SW480 (cell line): ENCODE results near the gene ZNF200.
"Not testable (repeated sequence)": the region's sequence is repeated elsewhere in the genome, so short reads cannot be mapped to it uniquely, and the experiment has no call there.

Source experiments
- DNase-seq: peaks from one replicate; pipeline ENCODE4 v3.0.0-alpha.2; 2016; ENCODE audit warnings: low spot score

The ZNF200 gene

DNA sequence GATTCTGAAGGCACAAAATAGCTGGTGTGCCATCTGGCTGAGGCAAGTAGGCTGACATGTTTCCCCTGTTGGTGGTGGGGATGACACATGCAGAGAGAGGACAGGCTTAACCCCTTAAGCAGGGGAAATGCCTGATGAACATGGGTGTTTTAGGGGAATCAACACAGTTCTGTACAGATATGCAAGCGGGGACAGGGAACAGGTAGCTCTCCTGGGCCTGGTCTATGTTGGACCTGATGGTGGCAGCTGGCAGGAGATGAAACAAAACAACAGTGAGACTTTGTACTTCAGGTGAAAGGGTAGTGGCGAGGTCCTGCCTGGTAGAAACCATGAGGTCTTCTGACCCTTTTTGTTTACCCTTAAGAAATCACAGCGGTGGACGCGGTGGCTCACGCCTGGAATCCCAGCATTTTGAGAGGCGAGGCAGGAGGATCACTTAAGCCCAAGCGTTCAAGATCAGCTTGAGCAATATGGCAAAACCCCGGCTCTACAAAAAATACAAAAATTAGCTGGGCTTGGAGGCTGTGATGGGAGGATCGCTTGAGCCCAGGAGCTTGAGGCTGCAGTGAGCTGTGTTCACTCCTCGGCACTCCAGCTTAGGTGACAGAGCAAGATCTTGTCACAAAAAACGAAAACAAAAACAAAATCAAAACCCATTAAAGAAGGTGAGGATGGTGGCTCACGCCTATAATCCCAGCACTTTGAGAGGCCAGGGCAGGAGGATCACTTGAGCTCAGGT is 36.5 kb downstream of the ZNF200 start:
- DNase-seq: peak; percentile 32

DNA sequence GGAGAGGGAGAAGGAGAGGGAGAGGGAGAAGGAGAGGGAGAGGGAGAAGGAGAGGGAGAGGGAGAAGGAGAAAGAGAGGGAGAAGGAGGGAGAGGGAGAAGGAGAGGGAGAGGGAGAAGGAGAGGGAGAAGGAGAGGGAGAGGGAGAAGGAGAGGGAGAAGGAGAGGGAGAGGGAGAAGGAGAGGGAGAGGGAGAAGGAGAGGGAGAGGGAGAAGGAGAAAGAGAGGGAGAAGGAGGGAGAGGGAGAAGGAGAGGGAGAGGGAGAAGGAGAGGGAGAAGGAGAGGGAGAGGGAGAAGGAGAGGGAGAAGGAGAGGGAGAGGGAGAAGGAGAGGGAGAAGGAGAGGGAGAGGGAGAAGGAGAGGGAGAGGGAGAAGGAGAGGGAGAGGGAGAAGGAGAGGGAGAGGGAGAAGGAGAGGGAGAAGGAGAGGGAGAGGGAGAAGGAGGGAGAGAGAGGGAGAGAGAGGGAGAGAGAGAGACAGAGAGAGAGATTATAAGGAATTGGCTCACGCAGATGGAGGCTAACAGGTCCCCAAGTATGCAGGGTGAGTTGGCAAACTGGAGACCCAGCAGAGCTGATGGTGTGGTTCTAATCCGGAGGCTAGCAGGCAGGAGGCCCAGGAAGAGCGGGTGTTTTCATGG is 37.1 kb downstream of the ZNF200 start:
- DNase-seq: not testable (repeated sequence)

DNA sequence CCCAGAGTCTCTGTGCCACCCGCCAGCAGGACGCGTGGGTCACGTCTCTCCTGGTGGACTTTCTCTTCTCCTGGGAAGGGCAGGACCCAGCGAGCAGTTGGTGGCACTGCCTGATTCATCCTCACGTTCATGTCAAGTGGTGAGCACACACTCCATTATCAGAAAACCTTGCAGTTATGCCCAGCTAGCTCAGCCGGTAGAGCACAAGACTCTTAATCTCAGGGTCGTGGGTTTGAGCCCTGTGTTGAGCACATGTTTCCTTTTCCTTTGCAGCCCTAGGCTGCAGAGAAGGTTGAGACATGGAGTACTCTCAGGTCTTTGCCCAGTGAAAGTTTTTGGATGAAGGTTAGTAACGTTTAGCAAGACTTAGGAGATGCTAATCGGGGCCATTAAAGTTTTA is 39.0 kb downstream of the ZNF200 start:
- no peak for DNase-seq

DNA sequence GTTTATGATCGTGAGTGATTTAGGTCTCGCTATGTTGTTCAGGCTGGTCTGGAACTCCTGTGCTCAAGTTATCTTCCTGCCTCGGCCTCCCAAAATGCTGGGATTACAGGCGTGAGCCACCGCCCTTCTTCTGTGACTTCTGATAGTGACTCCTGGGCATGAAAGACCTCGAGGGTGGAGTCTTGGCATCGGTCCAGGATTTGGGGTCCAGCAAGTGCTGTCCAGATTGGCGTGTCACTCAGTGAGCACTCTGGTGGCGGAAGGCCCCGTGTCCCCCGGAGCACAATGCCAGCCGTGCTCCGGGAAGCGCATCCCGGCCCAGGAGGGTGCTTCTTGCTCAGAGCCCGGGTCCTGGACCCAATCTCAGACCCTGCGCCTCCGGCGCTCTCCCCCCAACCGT is 40.2 kb downstream of the ZNF200 start:
- no peak for DNase-seq

DNA sequence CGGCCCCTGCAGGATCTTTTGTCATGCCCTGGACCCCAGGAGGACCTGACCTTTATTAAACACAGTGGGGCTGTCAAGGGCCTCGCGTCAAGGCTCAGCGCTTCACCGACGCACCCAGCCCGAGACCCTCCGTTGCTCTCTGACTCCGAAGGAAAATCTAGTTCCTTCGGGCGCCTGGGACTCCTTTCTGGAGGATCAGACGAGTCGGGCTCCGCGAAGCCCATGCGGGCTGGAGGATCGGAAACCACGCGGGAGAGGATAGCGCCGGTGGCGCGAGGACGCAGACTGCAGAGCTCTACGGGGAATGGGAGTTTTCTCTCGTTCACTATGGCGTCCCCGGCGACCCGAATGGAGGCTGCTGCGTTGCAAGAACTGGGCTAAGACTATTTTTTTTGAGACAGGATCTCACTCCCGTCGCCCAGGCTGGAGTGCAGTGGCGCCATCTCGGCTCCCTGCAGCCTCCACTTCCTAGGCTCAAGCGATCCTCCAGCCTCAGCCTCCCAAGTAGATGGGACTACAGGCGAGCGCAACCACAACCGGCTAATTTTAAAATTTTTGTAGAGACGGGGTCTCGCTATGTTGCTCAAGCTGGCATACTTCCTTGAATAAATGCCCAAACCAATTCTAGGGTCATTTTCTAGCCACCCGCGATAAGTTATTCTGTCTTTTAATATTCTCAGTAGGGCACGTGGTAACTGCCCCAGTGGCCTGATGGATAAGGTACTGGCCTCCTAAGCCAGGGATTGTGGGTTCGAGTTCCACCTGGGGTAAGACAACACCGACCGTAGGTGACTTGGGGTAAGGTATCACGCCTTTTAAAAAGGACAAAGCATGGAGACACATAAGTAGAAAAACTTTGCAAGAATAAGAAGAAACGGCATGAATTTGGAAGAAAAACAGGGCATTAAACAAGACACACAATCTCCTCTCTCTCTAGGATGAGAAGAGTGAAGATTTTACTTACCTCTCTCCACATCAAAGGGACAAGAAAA is 41.4 kb downstream of the ZNF200 start:
- DNase-seq: no peak

DNA sequence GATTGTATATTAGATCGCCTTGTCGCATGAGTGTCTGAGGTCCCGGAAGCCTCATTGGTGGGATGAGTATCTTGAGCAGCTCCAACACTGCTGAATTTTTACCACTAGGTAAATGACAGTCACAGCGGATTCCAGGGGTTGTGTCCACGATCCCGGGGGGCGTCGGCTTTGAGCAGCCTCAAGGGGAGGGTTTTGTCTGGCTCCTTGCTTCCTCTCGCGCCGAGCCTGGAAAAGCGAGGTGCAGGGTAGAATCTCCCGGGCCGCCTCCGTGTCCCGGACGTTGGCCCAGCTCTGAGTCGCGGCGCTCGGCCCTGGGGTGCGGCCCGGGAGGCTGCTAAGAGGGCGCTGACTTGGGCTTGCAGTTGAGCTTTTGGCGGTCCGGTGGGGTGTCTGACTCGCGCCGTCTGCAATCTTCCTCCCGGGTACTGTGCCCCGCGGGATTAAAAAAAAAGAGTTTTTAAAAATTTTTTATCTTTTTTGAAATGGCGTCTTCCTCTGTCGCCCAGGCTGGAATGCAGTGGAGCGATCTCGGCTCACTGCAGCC is 42.4 kb downstream of the ZNF200 start:
- no peak for DNase-seq

DNA sequence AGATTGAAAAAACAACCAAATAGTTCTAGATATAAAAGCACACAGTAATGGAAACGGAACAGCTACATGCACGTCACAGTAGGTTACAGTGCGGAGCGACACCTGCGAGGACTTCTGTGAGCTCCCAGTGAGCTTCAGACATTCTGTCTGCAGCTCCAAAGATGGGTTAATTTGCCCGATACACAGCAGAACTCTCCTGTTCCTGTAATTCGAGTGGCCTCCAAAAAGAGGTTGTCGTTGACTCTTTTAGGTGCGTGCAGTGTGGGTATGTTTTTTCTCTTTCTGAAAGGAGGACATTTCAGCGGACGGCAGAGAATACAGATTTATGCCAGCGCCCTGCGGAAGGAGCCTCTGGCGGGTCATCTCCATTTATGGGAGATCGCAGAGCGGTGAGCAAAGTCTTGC is 44.0 kb downstream of the ZNF200 start:
- peak; percentile 62 for DNase-seq

DNA sequence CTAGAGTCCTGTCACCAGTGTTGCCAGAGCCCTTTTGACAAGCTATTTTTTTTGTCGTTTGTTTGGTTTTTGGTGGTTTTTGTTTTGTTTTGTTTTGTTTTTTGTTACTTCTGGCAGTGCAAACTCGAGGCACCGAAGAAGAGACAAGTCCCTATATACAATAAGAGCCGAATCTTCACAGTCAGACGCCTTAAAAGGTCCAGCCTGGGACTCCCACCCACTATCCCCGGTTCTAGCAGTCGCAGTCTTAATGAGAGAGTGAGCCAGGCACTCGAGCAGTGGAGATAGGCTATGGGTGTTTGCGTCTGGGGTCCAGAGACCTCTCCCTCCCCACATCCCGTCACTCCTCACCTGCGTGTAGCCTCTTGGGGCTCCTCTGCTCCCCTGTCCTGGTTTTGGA is 45.1 kb downstream of the ZNF200 start:
- DNase-seq: no peak

DNA sequence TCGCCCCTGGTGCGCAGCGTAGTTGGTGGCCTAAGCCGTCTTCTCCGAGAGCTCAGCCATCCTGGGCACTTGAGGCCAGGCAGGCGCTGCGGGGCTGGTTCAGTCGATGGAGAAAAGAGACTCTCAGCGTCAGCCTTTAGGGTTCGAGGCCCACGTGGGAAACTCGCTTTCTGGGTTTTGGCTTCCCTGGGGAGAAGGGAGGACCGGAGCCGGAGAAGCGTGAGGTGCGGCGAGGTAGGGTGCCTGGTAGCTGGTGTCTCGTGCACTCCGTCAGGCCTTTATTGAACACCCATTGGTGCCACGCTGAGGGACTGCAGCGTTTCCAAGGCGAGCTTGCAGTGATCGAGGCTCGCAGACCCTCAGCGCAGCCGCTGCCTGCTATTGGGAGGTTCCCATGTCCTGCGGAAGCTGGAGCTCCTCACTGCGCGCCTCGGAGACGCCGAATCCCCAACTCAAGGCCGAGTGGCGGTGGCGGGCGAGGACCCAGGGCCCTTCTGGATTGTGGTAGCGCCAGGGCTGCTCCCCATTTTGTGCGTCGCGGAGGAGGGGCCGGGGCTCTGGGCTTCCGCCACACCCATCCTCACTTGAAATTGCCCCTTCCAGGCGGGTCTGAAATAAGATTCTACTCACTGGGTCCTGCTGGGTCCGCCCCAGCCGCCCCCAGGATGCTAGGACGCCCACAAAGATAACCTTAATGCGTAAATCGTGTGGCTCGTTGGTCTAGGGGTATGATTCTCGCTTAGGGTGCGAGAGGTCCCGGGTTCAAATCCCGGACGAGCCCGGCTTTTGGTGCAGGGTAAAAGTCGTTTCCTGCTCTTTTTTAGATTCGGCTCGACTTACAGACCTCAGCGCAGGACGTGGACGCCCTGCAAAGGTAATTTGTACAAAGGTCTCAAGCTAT is 45.8 kb downstream of the ZNF200 start:
- DNase-seq: no peak

DNA sequence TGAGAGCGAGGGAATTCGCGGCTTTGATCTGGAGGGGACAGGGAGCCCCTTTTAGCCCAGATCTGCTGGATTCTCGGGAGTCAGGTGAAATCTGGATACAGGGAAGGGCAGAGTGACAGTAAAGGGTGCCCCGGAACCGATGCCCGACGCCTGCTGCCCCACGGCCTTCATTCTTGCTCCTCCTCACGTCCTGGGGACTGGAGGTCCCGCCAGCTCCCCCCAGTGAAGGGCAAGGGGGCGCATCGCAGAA is 46.4 kb downstream of the ZNF200 start:
- no peak for DNase-seq

DNA sequence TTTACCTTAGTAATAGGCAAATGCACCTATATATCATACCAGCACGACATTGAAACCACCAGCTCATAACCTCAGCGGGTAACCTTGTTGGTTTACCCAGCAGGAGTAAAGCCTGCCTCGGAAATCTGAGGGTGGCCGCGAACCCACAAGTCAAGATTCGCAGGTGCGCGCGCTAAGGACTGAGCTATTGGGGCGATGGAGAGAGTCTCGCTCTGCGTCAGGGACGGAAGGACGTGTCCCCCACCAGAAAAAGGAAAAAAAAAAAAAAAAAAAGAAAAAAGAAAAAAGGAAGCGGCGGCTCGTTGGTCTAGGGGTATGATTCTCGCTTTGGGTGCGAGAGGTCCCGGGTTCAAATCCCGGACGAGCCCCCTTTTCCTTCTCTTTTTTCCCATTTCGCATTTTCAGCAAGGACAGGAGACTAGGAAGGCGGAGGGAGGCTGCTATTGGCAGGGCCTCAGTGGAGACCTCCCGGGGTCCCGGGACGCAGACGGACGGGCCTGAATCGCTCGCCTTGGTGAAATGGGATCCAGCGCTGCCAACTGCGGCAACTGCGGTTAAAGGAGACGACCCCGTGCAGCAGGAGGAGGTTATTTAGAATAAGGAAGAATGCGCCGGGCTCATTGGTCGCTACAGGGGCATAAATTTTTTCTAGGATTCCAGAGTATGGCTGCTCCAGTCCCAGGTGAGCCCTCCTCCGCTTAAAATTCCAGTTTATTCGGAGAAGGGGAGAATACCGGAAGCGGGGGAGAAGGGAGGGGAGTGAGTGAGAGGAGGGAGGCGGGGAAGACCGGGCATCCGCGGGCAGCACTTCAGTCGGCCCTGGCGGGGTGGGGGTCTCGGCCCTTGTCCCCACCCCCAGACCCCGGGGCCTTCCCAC is 46.9 kb downstream of the ZNF200 start, which contains the start of gene OR1F1:
Gene OR1F1 (plus strand): TSS at position 407 of the 877 bp plus-strand sequence.
- DNase-seq: no peak

DNA sequence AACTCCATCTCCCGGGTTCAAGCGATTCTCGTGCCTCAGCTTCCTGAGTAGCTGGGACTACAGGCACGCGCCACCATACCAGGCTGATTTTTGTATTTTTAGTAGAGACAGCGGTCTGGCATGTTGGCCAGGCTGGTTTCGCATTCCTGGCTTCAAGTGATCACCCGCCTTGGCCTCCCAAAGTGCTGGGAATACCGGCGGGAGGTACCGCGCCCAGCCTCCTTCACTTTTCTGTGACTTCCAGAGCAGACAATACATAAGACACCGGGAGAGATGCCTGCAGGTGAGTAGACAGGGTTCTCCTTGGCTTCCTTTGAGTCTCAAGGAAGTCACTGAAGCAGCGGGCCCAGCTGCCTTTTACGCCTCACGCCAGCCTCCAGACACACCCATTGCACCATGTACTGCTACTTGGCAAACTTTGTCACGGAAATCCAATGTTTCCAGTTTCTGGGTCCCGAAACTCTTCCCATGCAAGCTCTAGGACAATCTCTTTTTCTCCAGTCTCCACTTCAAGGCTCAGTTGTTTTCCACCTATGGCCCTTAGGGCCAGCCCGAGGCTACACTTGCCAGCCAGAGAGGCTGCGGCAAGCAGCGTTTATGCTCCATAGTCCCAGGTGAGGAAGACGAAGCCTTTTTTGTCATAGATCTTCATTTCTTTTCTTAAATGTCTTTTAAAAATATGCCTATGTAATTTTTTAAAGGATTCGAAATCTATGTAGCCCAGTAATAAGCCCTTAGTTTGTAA is 47.8 kb downstream of the ZNF200 start:
- DNase-seq: no peak

DNA sequence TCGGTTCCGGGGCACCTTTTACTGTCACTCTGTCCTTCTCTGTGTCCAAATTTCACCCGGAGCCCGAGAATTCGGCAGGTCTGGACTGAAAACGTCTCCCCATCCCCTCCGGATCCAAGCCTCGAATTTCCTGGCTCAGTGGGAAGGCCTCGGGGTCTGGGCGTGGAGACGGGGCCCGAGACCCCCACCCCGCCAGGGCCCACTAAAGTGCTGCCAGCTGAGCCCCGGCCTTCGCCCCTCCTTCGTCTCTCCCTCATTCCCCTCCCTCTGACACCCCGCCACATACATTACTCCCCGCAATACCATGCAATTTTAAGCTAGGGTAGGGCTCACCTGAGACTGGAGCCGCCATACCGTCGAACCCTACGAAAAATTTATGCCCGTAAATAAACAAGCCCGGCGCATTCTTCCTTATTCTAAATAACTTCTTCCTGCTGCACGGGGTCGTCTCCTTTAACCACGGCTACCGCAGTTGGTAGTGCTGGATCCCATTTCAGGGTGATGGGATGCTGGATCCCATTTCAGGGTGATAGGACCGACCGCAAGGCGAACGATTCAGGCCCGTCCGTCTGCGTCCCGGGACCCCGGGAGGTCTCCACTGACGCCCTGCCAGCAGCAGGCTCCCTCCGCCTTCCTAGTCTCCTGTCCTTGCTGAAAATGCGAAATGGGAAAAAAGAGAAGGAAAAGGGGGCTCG is 51.4 kb downstream of the ZNF200 start:
- peak; percentile 55 for DNase-seq

DNA sequence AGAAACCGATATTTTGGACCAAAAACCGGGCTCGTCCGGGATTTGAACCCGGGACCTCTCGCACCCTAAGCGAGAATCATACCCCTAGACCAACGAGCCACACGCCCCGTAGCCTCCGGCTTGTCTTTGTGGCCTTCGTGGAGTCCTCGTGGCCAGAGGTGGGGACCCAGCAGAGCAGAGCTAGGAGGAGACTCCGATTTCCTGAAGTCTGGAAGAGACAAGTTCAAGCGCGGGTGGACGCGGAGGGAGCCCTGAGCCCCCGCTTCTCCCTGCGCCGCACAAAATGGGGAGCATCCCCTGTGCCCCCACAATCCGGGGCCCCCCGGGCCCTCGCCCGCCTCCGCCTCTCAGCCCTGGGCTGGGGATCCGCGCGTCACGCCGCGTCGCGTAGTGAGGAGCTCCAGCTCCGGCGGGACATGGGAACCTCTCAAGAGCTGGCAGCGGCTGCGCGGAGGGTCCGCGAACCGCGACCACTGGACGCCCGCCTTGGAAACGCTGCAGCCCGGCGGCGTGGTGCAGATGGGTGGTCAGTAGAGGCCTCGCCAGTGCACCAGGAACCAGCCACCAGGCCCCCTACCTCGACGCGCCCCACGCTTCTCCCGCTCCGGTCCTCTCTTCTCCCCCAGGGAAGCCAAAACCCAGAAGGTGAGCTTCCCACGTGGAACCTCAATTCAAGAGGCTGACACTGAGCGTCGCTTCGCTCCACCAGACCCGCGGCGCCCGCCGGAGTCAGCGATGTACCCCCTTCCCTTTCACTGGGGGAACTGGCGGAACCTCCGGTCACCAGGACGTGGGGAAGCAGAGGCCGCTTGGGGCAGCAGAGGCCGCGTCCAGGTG is 52.1 kb downstream of the ZNF200 start:
- peak; percentile 88 for DNase-seq

DNA sequence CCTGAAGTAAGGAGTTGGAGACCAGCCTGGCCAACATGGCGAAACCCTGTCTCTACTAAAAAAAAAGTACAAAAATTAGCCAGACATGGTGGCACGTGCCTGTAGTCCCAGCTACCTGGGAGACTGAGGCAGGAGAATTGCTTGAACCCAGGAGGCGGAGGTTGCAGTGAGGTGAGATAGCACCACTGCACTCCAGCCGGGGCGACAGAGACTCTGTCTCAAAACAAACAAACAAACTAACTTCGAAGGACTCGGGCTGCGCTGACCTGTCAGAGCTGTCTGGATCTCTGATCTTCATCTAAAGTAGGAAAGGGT is 52.7 kb downstream of the ZNF200 start:
- not testable (repeated sequence) for DNase-seq

DNA sequence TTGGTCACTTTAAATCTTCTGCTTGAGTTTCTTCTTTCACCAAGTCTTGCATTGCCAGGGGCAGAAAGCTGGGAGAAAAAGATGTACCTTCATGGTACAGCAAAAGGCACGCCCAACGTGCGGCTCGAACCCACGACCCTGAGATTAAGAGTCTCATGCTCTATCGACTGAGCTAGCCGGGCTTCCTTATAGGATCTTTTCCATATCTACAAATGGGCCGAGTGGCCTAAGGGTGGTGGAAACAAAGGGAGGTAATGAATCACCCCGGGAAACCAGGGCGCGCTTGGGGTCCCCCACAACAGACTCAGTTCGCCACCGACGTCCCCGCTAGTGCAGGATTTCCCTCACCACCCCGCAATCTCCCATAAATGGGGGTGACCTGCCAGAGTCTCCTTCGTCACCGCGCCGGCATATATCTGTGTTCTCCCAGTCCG is 54.5 kb downstream of the ZNF200 start:
- DNase-seq: no peak

DNA sequence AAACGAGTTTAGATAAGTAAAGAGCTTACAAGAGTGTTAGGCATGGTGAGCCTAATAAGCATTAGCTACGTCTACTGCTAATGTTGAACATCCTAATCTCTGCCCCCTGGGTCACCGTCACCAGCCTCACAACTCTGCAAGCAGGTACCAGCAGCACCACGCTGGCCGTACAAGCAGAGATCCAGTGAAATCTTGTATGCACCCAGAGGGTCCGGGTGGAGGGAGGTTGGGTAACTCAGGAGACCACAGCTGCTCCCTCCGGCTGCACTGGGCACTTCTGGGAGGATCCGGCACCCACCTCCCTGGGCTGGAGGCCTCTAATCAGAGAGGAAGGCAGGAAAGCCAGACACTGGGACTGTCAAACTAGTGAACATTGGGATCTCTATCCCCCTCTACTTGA is 55.3 kb downstream of the ZNF200 start:
- no peak for DNase-seq
